Hematopoietic multipotent progenitor cell treated with erythropoietin and hydrocortisone succinate and interleukin-3 and kit ligand, for 4 days (in vitro differentiated cells): Measurements from ENCODE around the gene PPFIBP1.
"Not testable (repeated sequence)": the region's sequence is repeated elsewhere in the genome, so short reads cannot be mapped to it uniquely, and the experiment has no call there.

Experiments used
- DNase-seq: peaks from one replicate; pipeline ENCODE4 v3.0.0-alpha.2; 2015

The PPFIBP1 gene

GRCh38 chr12:27572486-27573255 is 48.7 kb downstream of the PPFIBP1 start:
- DNase-seq = no peak

DNA sequence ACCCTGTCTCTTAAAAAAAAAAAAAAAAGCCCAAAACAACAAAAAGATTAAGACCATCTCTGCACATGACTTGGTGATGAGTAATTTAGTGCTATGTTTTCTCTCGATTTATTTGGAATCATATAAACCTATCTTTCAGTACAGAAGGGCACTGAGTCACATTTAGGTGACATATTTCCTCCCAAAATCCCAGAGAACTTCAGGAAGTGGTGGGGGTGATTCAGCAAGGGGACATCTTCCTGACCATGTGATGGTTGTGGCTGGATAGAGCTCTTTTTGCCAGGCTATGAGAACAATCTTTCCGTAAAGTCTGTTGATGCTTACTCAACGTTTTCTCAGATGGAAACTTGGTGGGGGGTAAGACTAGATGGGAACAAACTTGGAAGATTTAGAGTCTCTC is 50.0 kb downstream of the PPFIBP1 start:
- DNase-seq = no peak

DNA sequence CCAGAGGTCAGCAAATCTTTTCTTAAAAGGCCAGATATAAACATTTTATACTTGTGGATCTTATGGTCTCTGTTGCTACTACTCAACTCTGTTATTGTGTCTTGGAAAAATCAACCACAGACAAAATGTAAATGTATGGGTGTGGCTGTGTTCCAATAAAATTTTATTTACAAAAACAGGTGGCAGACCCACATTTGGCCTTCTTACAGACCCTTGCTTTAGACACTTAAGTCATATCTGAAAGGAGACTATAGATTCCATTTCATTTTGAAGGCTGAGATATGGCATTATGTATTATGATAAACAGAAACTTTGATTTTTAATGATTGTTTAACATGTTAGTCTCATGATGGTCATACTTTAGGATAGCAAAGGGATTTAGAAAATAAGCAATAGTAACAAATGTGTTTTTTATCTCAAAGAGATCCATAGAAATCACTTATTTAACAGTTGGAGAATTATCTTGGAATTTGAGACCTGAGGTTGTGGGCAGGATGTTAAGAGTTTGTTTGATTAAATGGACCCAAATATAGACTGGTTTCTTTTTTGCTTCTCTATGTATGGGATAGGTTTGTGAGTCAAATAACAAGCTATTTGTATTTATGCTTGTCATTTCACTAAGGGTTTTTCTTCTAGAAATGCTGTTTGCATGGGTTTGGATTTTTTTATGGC is 51.2 kb downstream of the PPFIBP1 start:
- DNase-seq = no peak

GRCh38 chr12:27575762-27576118 is 51.7 kb downstream of the PPFIBP1 start:
- no peak for DNase-seq

GRCh38 chr12:27576667-27577347 is 52.8 kb downstream of the PPFIBP1 start:
- DNase-seq = no peak

- no peak for DNase-seq
Measured at GRCh38 chr12:27577688-27578087, 53.7 kb downstream of the PPFIBP1 start.

DNA sequence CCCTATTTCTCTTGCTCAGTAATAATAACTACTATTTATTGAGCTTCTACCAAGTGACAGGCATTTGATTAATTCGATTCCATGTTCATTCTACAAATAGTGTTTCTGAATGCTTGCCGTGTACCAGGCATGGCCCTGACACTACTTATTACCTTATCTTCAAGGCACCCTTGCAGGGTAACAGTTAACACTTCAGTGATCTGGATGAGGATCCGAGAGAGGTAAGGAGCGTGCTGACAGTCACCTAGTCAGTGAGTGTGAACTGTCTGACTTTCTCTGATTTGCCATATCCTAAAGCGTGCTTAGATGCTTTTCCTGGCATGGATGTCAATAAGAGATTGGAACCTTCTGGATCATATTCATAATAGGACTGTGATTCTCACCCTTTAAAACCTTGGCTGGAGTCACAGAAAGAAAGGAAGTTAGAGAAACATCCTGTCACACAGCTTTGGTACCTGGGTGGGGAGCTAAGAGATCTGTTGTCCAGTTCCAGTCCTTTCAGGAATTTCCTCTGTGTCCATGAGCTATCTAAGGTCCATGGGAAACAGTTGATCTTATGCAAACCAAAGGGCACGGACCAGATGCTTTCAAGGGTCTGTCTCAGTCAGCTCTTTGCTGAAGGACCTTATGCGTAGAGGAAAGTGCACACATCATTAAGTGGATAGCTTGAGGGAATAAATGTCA is 54.8 kb downstream of the PPFIBP1 start:
- no peak for DNase-seq

DNA sequence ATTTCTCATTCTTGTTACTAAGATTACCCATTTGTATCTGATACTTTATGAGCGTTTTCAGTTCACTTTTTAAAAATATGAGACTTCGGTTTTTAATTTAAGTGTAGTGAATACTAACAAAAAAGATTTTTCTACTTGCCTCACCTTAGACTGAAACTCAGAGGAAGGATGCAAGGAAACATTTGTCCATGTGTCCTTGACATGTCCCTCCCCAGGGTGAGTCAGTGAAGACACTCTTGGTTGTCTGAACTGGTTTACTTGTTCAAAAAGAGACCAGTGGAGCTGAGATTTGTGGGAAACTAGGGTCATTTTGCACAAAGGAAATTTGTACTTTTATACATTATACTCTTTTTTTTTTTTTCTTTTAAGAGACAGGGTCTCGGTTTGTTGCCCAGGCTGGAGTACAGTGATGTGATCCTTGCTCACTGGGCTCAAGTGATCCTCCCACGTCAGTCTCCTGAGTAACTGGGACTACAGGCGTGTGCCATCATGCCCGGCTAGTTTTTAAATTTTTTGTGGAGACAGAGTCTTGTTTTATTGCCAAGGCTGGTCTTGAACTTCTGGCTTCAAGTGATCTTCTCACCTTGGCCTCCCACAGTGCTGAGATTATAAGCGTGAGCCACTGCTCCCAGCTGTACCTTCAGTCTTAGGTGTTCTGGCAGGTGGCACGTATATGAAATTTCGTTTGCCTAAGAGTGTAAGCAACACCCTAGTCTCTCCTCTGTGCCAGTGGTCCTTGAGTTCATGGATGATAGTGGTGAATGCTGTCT is 56.7 kb downstream of the PPFIBP1 start:
- no peak for DNase-seq

DNA sequence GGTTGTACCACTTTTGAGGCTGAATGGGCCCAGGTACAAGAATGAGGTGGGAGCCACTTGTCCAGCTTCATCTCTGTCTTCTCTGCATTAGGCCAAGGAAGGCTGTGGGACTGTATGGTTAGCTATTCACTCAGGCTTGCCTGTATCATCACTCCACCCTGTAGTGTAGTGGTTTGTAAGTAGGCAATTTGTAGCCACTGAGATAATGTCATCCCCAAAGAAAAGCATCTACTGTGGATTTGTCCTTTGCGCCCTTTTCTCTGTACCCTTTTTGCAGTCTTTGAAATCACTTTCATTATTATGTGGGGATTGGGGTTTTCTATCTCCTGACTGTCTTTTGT is 57.3 kb downstream of the PPFIBP1 start:
- not testable (repeated sequence) for DNase-seq

GRCh38 chr12:27581833-27582232 is 57.8 kb downstream of the PPFIBP1 start:
- not testable (repeated sequence) for DNase-seq

GRCh38 chr12:27582445-27582844 is 58.4 kb downstream of the PPFIBP1 start:
- not testable (repeated sequence) for DNase-seq

GRCh38 chr12:27583057-27583797 is 59.2 kb downstream of the PPFIBP1 start:
- no peak for DNase-seq

- DNase-seq = no peak
Measured at GRCh38 chr12:27583981-27584380, 60.0 kb downstream of the PPFIBP1 start.

GRCh38 chr12:27585739-27586265 is 61.8 kb downstream of the PPFIBP1 start:
- peak; percentile 29 for DNase-seq

- not testable (repeated sequence) for DNase-seq
Measured at GRCh38 chr12:27588075-27588730, 64.2 kb downstream of the PPFIBP1 start.

DNA sequence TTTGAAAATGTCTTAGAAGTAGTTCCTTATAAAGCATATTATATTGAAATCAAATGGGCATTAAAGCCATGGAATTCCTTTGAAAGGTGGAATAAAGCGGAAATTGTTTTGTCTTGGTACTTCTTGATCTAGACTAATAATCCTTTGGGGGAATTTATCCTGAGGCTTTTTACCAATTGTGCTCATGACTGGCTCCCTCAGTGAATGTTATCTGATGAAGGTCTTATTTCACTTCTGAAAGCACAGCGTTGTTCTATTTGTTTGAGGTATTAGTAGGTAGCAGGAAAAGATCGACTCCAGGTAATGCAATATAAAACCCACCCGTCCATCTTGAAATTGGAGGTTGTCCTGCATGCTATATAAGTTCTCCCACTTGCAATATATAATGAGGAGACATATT is 64.8 kb downstream of the PPFIBP1 start:
- no peak for DNase-seq

DNA sequence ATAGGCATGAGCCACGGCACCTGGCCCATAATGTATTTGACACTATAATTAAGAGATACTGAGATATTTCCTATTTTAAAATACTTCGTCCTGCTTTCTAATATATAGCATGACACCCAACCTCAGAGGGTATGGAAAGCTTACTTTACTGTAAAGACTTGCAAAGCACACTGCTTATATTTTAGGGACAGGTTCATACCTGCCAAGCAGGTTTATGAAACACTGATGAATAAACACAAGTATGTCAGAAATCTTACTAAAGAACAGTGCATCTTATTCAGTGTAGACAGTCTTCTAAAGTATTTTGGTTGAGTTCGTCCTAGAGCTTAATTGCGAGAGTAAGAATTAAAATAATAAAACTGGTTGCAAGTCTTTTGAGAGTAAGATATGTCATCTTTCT is 65.4 kb downstream of the PPFIBP1 start:
- DNase-seq = no peak

DNA sequence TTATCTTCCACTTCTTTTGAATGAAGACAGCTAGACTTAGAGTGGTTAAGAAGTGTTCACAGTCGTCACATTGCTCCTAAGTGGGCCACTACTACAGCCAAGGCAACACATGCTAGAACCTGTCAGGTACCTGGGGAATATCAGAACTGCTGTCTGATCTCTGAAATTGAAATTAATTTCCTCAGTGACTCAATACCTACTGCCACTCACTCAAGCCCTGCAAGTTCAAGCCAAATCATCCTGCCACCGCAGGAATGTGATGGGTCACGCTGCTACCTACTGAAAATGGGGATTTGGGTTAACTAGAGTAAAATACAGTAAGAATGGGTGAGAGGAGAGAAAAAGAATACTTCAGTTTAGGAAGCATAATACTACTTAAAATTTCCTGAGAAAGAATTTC is 67.7 kb downstream of the PPFIBP1 start:
- not testable (repeated sequence) for DNase-seq

- DNase-seq = no peak
Measured at GRCh38 chr12:27592548-27592947, 68.5 kb downstream of the PPFIBP1 start.

GRCh38 chr12:27593266-27593665 is 69.3 kb downstream of the PPFIBP1 start:
- DNase-seq = no peak

GRCh38 chr12:27595231-27595642 is 71.2 kb downstream of the PPFIBP1 start:
- no peak for DNase-seq
